Testis (tissue), 2 donors: ENCODE results near the gene TMEM141.

Experiments
- CTCF ChIP-seq, 3 experiments: fragments of 450-650 bp in 2 of 3; fragments of 200-600 bp in 1 of 3; sonication (generic) in 1 of 3; IDR thresholded peaks; one replicate each; pipeline ENCODE4 v1.5.1; 2016 to 2019; ENCODE audit warnings: antibody characterized with exemption in 3 of 3, mild to moderate bottlenecking in 2 of 3, moderate library complexity in 1 of 3
- POLR2A ChIP-seq: fragments of 450-650 bp; IDR thresholded peaks from one replicate; pipeline ENCODE4 v1.6.1; 2017; ENCODE audit warnings: antibody characterized with exemption, mild to moderate bottlenecking, moderate library complexity

GRCh38 chr9:136743639-136744211 is 47.4 kb upstream of the TMEM141 start:
- TF ChIP-seq CTCF (IDR thresholded peaks at IDR 0.05), result no peak
- no peak for TF ChIP-seq POLR2A
